HUES6 (cell line): ENCODE results near the gene JADE2.

ENCODE experiments used
- H3K27ac ChIP-seq: 2 replicates; pipeline ENCODE4 v1.7.0; 2013; ENCODE audit warnings: low read depth, mild to moderate bottlenecking, low read length, inconsistent platforms
- H3K27me3 ChIP-seq: 2 replicates; pipeline ENCODE4 v1.6.1; 2013; ENCODE audit warnings: low read length; ENCODE audit not compliant: control insufficient read depth, insufficient read depth
- H3K36me3 ChIP-seq: 2 replicates; pipeline ENCODE4 v1.6.1; 2013; ENCODE audit warnings: low read length; ENCODE audit not compliant: control insufficient read depth, insufficient read depth
- H3K4me1 ChIP-seq: 2 replicates; pipeline ENCODE4 v1.6.1; 2013; ENCODE audit warnings: low read length; ENCODE audit not compliant: control insufficient read depth, insufficient read depth
- H3K4me3 ChIP-seq: 2 replicates; pipeline ENCODE4 v1.5.1; 2013; ENCODE audit warnings: low read depth, low read length
- H3K9ac ChIP-seq: one replicate; pipeline ENCODE4 v1.6.1; 2013; ENCODE audit warnings: mild to moderate bottlenecking, low read length
- H3K9me3 ChIP-seq: 2 replicates; pipeline ENCODE4 v1.6.1; 2013; ENCODE audit warnings: low read depth, low read length; ENCODE audit not compliant: control insufficient read depth, insufficient read depth

The JADE2 gene

DNA sequence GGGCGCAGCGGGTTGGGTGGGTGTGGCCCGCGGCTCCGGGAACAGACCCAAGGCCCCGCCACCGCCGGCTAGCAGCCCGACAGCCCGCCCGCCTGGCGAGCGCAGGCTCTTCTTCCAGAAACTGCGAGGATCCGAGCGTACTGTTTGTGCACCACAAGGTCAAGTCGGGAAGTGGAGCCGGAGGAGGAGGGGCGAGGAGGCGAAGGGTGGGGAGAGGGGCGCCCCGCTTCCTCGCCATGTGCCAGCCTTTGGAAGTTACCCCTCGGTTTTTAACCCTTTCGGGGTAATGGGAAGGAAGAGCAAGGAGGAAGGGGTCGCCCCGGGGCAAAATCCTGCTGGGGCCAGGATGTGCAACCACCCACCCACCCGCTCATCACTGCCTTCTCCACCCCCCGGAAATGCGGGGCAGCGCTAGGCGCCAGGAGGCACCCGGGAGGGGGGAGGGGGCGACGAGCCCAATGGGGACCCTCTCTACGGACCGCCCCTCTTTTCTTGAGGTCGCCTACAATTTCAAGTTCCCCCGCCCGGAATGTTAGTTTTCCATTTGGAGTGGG lies 1.1 kb upstream of the JADE2 start:
- Histone ChIP-seq H3K9me3 (no peaks in the 10 kb centered on the region), H3K27ac (peak overlapping the region; percentile 94), H3K9ac (peak overlapping the region; percentile 92), H3K4me3 (peak overlapping the region; percentile 93), H3K4me1 (peaks cover 35% of the 10 kb centered on the region), H3K36me3 (no peaks in the 10 kb centered on the region), H3K27me3 (no peaks in the 10 kb centered on the region)

DNA sequence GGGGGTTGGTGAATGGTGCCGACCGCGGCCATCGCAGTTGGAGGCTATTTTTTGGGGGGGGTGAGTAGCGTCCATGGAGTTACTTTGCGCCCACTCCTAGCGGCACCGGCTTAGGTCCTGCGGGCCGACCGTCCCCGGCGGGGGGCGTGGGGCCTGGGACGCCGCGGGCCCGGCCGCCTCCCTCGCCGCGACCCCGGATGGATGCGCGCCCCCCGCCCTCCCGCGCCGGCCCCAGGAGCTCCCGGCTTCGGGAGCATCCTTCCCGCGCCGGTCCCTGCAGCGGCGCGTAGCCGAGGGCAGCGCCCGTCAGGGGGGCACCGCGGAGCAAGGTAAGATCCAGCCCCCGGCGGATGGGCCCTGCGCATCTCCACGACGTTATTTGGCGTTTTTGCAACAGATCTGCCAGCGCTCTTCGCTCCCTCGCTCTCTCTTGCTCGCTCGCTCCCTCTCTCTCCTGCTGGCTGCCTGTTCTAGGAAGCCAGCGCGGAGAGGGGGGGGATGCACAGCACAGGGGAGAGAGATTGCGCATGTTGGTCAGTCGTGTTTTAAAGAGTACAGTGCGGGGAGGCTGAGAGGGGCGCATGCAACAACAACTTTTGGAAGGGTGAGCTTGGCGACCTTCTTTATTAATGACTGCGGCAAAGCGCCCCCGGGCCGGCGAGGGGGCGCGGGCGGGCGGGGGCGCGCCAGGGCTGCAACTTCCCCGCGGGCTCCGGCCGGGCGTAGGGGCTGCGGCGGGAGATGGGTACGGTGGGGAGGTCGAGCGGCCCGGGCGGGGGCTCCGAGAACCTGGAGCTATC lies 413 bp downstream of the JADE2 start:
- peak overlapping the region; percentile 91; the same call in 1 of the 2 replicates for H3K27ac ChIP-seq
- peaks cover 49% of the 10 kb centered on the region for H3K4me1 ChIP-seq
- H3K4me3 ChIP-seq, result peak overlapping the region; percentile 93
- H3K27me3 ChIP-seq, result no peaks in the 10 kb centered on the region
- H3K9me3 ChIP-seq, result no peaks in the 10 kb centered on the region
- peak overlapping the region; percentile 94 for H3K9ac ChIP-seq
- H3K36me3 ChIP-seq, result no peaks in the 10 kb centered on the region

DNA sequence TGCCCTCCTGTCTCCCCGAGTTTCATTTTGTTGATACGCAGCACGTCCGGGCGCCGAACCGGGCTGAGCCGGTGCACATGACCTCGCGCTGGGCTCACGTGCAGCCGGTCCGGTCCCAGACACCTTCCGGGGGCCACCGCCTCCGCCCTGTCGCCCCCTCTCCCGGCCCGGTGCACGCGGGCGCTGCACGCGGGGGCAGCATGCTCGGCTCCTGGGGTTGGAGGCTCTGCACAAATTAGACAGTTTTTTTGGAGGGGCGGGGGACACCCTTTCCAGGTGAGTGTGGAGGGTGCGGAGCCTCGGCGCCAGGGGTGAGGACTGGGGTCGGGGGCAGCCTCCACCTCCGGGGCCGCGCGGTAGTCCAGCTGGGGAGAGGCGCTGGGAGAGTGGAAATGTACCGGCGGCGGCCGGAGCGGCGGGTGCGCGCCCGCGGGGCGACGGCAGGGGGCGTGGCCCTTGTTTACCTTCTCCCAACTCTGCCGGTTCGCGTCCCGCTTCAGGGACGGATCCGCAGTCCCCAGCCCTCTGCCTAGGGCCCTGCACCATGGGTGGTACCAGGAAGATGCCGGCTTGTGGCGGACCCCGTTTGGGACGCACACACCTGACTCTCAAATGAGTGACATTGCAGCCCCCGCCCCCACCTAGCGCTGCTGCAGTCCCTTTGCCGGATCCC lies 1.1 kb downstream of the JADE2 start:
- no peaks in the 10 kb centered on the region for H3K9me3 ChIP-seq
- peak overlapping the region; percentile 93 for H3K4me3 ChIP-seq
- peak overlapping the region; percentile 91 for H3K27ac ChIP-seq
- H3K4me1 ChIP-seq, result peaks cover 48% of the 10 kb centered on the region
- H3K36me3 ChIP-seq, result no peaks in the 10 kb centered on the region
- H3K27me3 ChIP-seq, result no peaks in the 10 kb centered on the region
- H3K9ac ChIP-seq, result peak overlapping the region; percentile 94

DNA sequence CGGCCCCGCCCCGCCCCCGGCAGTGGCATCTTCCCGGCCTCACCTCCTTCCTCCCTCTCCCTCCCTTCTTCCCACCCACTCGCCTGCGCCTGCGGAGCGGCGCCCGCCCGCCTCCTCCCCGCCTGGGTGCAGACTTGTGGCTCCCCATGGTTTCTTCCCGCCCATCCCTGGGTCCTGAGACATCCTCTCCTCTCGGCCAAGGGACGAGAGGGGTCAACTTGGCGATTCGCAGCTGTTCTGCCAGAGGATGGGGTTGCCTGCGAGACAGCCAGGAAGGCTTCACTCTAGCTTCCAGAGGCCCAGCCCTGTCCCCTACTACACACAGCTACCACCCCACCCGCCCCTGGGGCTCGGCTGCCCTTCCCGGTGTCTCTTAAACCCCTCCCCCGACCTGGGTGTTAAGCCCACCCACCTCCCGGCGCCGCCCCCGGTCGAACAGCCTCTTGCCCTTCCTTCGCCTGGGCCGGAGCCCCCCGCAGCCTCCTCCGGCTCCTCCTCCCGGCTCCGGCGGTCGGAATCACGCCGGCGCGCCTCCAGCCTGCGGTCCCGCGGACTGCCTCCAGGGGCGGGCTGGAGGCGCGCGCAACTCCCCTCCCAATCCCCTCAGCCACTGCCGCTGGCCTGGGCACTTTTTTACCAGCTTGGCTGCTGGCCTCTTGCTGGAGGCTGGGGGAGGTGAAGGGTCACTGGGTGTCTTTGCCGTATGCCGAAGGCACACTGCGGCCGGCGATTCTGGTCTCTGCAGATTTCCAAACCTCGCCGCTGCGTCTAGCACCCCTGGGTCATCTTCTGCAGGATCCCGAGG lies 1.9 kb downstream of the JADE2 start:
- H3K9me3 ChIP-seq, result no peaks in the 10 kb centered on the region
- no peaks in the 10 kb centered on the region for H3K36me3 ChIP-seq
- peak overlapping the region; percentile 81; the same call in 1 of the 2 replicates for H3K27ac ChIP-seq
- peaks cover 53% of the 10 kb centered on the region for H3K4me1 ChIP-seq
- H3K4me3 ChIP-seq, result peak overlapping the region; percentile 93
- H3K9ac ChIP-seq, result peak overlapping the region; percentile 78
- H3K27me3 ChIP-seq, result no peaks in the 10 kb centered on the region

DNA sequence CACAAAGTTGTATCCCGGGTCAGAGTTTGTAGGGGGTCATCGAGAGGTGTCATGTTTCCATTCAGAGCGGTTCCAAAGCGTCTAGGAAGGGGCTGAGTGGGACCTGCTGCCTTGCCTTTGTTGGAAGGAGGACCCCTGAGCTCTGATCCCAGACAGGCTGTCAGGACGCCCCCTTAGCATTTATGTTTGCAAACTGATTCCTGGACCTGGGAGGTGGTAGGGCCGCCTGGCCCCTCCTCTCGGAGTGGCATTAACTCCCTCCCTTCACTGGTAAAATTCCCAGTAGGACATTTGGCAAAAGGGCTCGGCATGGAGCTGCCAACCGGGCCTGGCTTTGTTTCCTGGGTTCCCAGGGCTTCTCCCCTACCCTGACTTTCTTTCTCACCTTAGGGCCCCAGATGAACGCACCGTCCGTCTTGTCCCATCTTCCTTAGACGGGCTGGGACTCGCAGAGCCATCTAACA lies 2.5 kb downstream of the JADE2 start:
- H3K27me3 ChIP-seq, result no peaks in the 10 kb centered on the region
- peaks cover 57% of the 10 kb centered on the region for H3K4me1 ChIP-seq
- no peaks in the 10 kb centered on the region for H3K36me3 ChIP-seq
- peak overlapping the region; percentile 81; the same call in 1 of the 2 replicates for H3K27ac ChIP-seq
- no peaks in the 10 kb centered on the region for H3K9me3 ChIP-seq
- H3K4me3 ChIP-seq, result peak overlapping the region; percentile 93
- H3K9ac ChIP-seq, result peak overlapping the region; percentile 71

DNA sequence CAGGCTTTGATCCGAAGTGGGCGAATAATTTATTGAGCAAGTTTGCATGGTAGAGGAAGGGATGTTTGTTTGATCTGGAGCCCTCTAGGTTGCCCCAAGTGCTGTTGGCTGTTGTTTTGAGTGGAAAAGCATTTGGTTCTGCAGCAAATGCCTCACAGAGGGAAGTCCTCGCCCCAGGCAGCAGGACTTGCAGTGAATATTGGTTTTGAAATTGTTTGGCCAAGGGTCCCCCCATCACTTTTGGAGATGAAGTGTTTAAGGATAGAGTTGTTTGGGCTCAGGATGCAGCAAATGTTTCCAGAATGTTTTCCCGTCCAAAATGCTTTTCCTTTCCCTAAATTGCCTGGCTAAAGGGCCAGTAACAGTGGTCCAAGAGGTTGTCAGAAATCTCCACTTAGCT lies 3.1 kb downstream of the JADE2 start:
- H3K36me3 ChIP-seq, result no peaks in the 10 kb centered on the region
- peak overlapping the region; percentile 7 for H3K9ac ChIP-seq
- H3K4me3 ChIP-seq, result peak overlapping the region; percentile 93
- H3K27ac ChIP-seq, result no peak overlapping the region
- no peaks in the 10 kb centered on the region for H3K9me3 ChIP-seq
- no peaks in the 10 kb centered on the region for H3K27me3 ChIP-seq
- peaks cover 57% of the 10 kb centered on the region for H3K4me1 ChIP-seq

DNA sequence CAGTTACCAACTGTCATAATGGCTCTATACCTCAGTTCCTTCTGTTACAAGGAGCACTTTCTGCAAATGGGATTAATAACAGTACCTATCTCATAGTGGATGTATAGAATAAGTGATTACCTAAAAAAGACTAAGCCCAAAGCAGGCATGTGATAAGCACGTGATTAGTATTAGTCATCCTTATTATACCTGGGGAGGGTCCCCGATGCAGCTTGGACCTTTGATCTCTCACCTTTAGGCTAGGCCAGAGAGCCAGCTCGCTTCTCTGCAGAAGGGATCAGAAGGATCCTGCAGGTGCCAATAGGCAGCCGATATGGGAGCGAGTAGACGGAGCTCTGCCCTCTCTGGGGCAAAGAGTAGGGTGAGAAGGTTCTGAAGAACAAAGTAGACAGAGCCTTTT lies 4.0 kb downstream of the JADE2 start:
- Histone ChIP-seq H3K4me3 (no peak overlapping the region), H3K27ac (no peak overlapping the region), H3K36me3 (no peaks in the 10 kb centered on the region), H3K9me3 (no peaks in the 10 kb centered on the region), H3K9ac (no peak overlapping the region), H3K27me3 (no peaks in the 10 kb centered on the region), H3K4me1 (peaks cover 61% of the 10 kb centered on the region)

DNA sequence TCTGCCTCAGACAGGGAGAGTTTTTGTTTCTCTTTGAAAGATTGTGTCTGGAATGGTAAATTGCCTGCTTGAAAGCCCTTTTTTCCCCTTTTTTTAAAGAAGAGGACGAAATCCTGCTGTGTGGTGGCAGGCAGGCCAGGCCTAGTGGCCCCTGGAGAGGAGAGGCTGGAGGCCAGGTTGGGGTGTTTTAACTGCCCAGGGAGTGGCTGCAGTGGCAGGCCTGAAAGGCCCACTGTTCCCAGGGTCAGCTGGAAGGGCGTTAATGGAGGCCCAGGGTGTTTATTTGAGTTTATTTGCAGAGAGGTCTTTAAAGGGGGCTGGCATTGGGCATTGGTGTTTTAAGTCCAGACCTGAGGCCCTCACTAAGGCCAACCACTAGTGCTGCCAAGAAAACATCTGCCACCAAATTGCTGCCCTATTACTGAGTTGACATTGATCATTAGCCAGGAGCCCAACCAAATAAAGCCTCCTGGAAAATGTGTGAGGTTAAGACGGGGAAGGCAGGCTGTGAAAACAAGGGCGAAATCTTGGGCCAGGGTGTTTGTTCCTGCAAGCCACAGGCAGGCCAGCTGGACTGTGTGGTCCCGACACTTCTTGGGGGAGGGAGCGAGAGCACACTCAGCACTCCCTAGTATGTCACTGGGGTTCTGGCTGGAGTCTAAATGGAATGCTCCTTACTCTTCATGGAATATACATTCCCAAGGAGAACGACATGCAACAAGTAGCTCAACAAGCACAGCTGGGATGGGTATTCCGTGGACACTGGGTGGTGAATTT lies 5.0 kb downstream of the JADE2 start:
- Histone ChIP-seq H3K36me3 (no peaks in the 10 kb centered on the region), H3K4me3 (no peak overlapping the region), H3K27me3 (no peaks in the 10 kb centered on the region), H3K9me3 (no peaks in the 10 kb centered on the region), H3K9ac (peak overlapping the region; percentile 2), H3K4me1 (peaks cover 70% of the 10 kb centered on the region), H3K27ac (0 out of 2 replicates have a peak overlapping the region, but pooled peaks have one; percentile 33)

DNA sequence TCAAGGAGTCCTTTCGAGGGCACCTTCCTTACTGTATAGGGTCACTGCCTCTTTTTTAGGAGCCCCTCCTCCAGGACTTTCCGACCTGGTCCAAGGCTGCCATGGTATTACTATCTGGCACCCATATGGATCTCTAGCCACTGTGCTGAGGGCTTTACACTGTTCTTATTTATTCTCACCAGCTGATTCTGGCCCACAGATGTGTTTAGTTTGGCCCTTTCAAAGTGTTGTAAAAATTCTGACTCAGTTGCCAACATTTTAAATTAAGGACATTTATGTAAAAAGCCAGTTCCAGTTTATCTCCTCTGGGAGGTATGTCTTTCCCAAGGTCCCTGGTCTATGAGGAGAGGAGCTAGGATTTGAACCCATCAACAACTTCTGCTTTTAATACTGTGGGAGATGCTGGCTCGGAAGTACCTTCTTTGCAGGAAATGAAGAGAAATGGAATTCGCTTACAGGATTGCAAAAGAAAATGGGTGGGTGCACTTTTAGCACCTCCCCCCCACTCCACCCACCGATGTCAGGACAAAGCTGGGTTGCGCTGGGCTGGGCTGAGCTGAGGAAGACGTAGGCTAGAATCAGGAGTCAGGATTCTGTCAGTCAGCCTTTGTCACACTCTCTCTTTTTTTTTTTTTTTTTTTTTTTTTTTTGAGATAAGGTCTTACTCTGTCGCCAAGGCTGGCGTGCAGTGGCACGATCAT lies 7.8 kb downstream of the JADE2 start:
- H3K4me3 ChIP-seq, result no peak overlapping the region
- no peaks in the 10 kb centered on the region for H3K27me3 ChIP-seq
- H3K27ac ChIP-seq, result no peak overlapping the region
- H3K9ac ChIP-seq, result no peak overlapping the region
- H3K4me1 ChIP-seq, result peaks cover 71% of the 10 kb centered on the region
- peaks cover 26% of the 10 kb centered on the region for H3K36me3 ChIP-seq
- H3K9me3 ChIP-seq, result no peaks in the 10 kb centered on the region
